Endothelial cell of umbilical vein (primary cell): ENCODE results near the gene POLR2E. TPM values are rescaled to one million over a fixed set of nuclear protein-coding genes. Genes with fewer than 3 reads are reported as not detected.

Experiments
- BruUV-seq: library from RNA; stranded (reverse); fragments of 400-500 nt; replicated peaks from 2 replicates; lab custom pipeline; 2021; lab: Mats Ljungman, UMichigan
- CTCF ChIA-PET: fragments of 300-600, 350-600 bp; sonication (Branson Sonifier 250); formaldehyde crosslinking; loops from one replicate; lab custom pipeline; 2021; ENCODE audit warnings: antibody characterized with exemption, inconsistent platforms; lab: Charles Lee
- POLR2A ChIA-PET: fragments of 300-600, 350-600 bp; sonication (Branson Sonifier 250); formaldehyde crosslinking; loops from one replicate; lab custom pipeline; 2021; ENCODE audit warnings: antibody characterized with exemption, inconsistent platforms; lab: Charles Lee
- DNase-seq: peaks from one replicate; pipeline ENCODE4 v3.0.0-alpha.2; 2011; ENCODE audit warnings: low read depth, low spot score
- FAIRE-seq: peaks from 2 replicates; lab custom pipeline; 2011; peaks lifted over from hg19 to GRCh38; lab: Jason Lieb, UNC
- H2AFZ ChIP-seq: 2 replicates; pipeline ENCODE4 v1.6.0; 2012; ENCODE audit warnings: low read depth, low read length, control low read depth, inconsistent platforms
- H3K27ac ChIP-seq: 2 replicates; pipeline ENCODE4 v1.5.1; 2011; ENCODE audit warnings: low read depth, mild to moderate bottlenecking, control low read depth, low read length, moderate library complexity; ENCODE audit not compliant: insufficient read depth
- H3K27me3 ChIP-seq, 2 experiments: 2 replicates each; pipeline versions ENCODE4 v1.6.0 to v1.6.1; 2011; ENCODE audit warnings: low read length in 2 of 2, mixed read lengths in 1 of 2; ENCODE audit not compliant: control insufficient read depth in 2 of 2, insufficient read depth in 2 of 2
- H3K36me3 ChIP-seq, 2 experiments: 2 replicates in 1 of 2; 3 replicates in 1 of 2; pipeline ENCODE4 v1.5.1; 2011; ENCODE audit warnings: low read length in 2 of 2, mild to moderate bottlenecking in 1 of 2, moderate library complexity in 1 of 2; ENCODE audit not compliant: control insufficient read depth in 2 of 2, insufficient read depth in 2 of 2; ENCODE audit errors: extremely low read depth in 1 of 2
- H3K4me1 ChIP-seq: 3 replicates; pipeline ENCODE4 v1.5.1; 2011; ENCODE audit warnings: mild to moderate bottlenecking, low read length; ENCODE audit not compliant: control insufficient read depth, insufficient read depth; ENCODE audit errors: extremely low read depth
- H3K4me2 ChIP-seq: 2 replicates; pipeline ENCODE4 v1.6.1; 2011; ENCODE audit warnings: low read length, control low read depth, mixed read lengths; ENCODE audit not compliant: insufficient read depth
- H3K4me3 ChIP-seq, 3 experiments: fragments of 200-600 bp in 1 of 3; sonication (generic), shearing (Covaris generic) in 1 of 3; replicated peaks in 1 of 3; 2 replicates each; pipeline ENCODE4 v1.5.1; 2011 to 2016; ENCODE audit warnings: control low read depth in 3 of 3, low read length in 3 of 3, mild to moderate bottlenecking in 2 of 3, inconsistent platforms in 1 of 3, low read depth in 1 of 3, moderate library complexity in 1 of 3; ENCODE audit not compliant: insufficient read depth in 1 of 3
- H3K79me2 ChIP-seq: 2 replicates; pipeline ENCODE4 v1.6.0; 2012; ENCODE audit warnings: low read length, inconsistent platforms; ENCODE audit not compliant: control insufficient read depth, insufficient read depth
- H3K9ac ChIP-seq: replicated peaks from 2 replicates; pipeline ENCODE3; 2011; ENCODE audit warnings: low read length, control low read depth; ENCODE audit not compliant: insufficient read depth; ENCODE audit errors: extremely low read depth
- H3K9me1 ChIP-seq: replicated peaks from 3 replicates; pipeline ENCODE4 v1.6.0; 2011; ENCODE audit warnings: mild to moderate bottlenecking, low read length; ENCODE audit not compliant: control insufficient read depth, insufficient read depth; ENCODE audit errors: extremely low read depth
- H3K9me3 ChIP-seq: replicated peaks from 2 replicates; pipeline ENCODE4 v1.5.1; 2012; ENCODE audit warnings: low read length, inconsistent platforms; ENCODE audit not compliant: control insufficient read depth, insufficient read depth
- H4K20me1 ChIP-seq: replicated peaks from 2 replicates; pipeline ENCODE3; 2011; ENCODE audit warnings: mild to moderate bottlenecking, low read length; ENCODE audit not compliant: control insufficient read depth, insufficient read depth; ENCODE audit errors: extremely low read depth
- EZH2 ChIP-seq: IDR thresholded peaks from 2 replicates; pipeline ENCODE4 v1.6.1; 2012; ENCODE audit warnings: borderline replicate concordance, low read depth, mild to moderate bottlenecking, moderate library complexity, low read length, inconsistent platforms; ENCODE audit not compliant: severe bottlenecking
- FOS ChIP-seq: IDR thresholded peaks from 2 replicates; pipeline ENCODE4 v1.6.1; 2011; ENCODE audit warnings: mild to moderate bottlenecking, low read length, moderate library complexity, borderline replicate concordance; ENCODE audit not compliant: insufficient read depth
- GATA2 ChIP-seq: IDR thresholded peaks from 2 replicates; pipeline ENCODE4 v1.7.0; 2011; ENCODE audit warnings: low read depth, mild to moderate bottlenecking, moderate library complexity, mixed read lengths, low read length; ENCODE audit not compliant: insufficient read length, insufficient read depth
- JUN ChIP-seq: IDR thresholded peaks from 2 replicates; pipeline ENCODE4 v1.6.1; 2011; ENCODE audit warnings: borderline replicate concordance, low read depth; ENCODE audit not compliant: insufficient read length, insufficient read depth
- MYC ChIP-seq: IDR thresholded peaks from one replicate; pipeline ENCODE4 v1.6.1; 2011; ENCODE audit warnings: mild to moderate bottlenecking, low read depth, low read length
- POLR2A ChIP-seq: IDR thresholded peaks from 2 replicates; pipeline ENCODE4 v1.6.1; 2012; ENCODE audit warnings: low read depth, mild to moderate bottlenecking, control low read depth, low read length
- POLR2AphosphoS5 ChIP-seq: IDR thresholded peaks from 2 replicates; pipeline ENCODE4 v1.6.1; 2012; ENCODE audit warnings: low read depth, mild to moderate bottlenecking, control low read depth, low read length, moderate library complexity; ENCODE audit not compliant: insufficient read depth
- dilution Hi-C: fragments of 300-500 bp; cut with MboI; formaldehyde crosslinking; loops from one replicate; pipeline ENCODE4 v1.15.0; 2019; ENCODE audit warnings: low sequenced_read_pairs; ENCODE audit not compliant: extremely low pct_ligation_motif_present
- intact Hi-C: fragments of 100-400 bp; cut with micrococcal nuclease; formaldehyde crosslinking; loops from one replicate; pipeline ENCODE4 v1.10.0; 2022
- polyA plus RNA-seq, 4 experiments: library from polyadenylated mRNA; depleted of rRNA in 3 of 4; stranded (reverse) in 3 of 4; unstranded in 1 of 4; fragments of >200 nt; gene quantifications; 2 replicates each; pipeline versions ENCODE4 v1.2.1 to v1.2.3, GENCODE V29; 2011 to 2012; ENCODE audit warnings: missing spikeins in 1 of 4
- total RNA-seq: library from RNA; stranded (reverse); gene quantifications from 2 replicates; pipeline ENCODE4 v1.2.3, GENCODE V29; 2021
- TF ChIP-seq, protein P1 (sequence below), 2 donors: IDR thresholded peaks; 1 replicate in 1 of 2; 2 replicates in 1 of 2; pipeline ENCODE4 v1.5.1; 2011; ENCODE audit warnings: low read length in 2 of 2, mild to moderate bottlenecking in 2 of 2, moderate library complexity in 2 of 2, control low read depth in 1 of 2, inconsistent platforms in 1 of 2, low read depth in 1 of 2; ENCODE audit not compliant: insufficient read depth in 1 of 2; ENCODE audit errors: extremely low read depth in 1 of 2
- TF ChIP-seq, protein P2 (sequence below): IDR thresholded peaks from 2 replicates; pipeline ENCODE4 v1.6.1; 2011; ENCODE audit not compliant: insufficient read depth, insufficient read length

POLR2E gene
- total and polyA plus RNA-seq, 2 donors (not counting 3 experiments of a cell fraction or from before 2014, with no cell fraction given) = 272 to 344 TPM

DNA sequence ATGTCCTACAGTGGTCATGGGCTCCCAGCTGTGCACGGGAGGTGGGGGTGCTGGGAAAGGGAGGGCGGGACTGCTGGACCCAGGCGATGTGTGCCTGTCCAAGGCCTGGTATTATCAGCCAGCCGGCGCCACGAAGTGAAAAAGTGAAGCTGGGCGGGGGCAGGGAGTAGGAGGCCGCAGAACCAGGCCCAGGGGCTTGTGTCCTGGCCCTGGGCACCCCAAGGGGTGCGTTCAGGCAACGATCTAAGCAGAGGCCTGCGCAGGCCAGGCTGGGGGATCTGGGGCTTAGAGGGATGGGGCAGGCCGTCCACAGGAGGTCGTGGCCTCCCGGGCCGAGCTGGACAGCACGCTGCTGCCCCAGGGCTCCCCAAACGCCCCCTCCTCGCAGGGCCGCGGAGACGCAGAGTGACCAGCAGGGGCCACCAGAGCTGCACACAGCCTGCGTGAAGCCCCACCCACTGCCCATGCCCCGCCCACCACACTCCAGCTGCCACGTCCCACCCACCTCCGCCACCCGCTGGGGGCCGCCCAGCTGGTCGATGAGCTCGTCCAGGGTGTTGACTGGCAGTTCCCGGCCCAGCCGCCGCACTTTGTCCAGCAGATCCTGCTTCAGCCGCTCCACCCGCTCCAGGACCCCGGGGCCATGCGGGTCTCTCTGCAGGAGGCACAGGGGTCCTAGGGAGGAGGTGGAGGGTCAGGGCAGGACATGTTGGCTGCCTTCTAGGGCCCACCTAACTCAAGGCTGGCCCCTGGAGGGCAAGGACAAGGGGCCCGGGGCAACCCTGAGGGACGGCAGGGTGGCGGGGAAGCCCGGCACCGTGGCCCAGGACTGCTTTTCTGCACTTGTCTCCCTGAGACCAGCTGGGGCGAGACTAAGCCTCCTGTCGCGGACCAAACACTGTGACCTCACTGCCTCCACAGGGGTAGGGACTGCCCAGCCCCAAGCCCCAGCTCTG, 18.1 kb upstream of the POLR2E start:
- TF ChIP-seq POLR2AphosphoS5 (peak; percentile 78), POLR2A (peak; percentile 56), GATA2 (no peak), JUN (no peak), MYC (no peak), FOS (no peak), EZH2 (no peak)
- TF ChIP-seq, protein P1, sequence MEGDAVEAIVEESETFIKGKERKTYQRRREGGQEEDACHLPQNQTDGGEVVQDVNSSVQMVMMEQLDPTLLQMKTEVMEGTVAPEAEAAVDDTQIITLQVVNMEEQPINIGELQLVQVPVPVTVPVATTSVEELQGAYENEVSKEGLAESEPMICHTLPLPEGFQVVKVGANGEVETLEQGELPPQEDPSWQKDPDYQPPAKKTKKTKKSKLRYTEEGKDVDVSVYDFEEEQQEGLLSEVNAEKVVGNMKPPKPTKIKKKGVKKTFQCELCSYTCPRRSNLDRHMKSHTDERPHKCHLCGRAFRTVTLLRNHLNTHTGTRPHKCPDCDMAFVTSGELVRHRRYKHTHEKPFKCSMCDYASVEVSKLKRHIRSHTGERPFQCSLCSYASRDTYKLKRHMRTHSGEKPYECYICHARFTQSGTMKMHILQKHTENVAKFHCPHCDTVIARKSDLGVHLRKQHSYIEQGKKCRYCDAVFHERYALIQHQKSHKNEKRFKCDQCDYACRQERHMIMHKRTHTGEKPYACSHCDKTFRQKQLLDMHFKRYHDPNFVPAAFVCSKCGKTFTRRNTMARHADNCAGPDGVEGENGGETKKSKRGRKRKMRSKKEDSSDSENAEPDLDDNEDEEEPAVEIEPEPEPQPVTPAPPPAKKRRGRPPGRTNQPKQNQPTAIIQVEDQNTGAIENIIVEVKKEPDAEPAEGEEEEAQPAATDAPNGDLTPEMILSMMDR (IDR thresholded peaks at IDR 0.05; ENCODE audit: extremely low read depth in 1 of 2, insufficient read depth in 1 of 2, low read depth in 1 of 2, low read length in 2 of 2) = peak; percentile 79 to 94
- TF ChIP-seq, protein P2, sequence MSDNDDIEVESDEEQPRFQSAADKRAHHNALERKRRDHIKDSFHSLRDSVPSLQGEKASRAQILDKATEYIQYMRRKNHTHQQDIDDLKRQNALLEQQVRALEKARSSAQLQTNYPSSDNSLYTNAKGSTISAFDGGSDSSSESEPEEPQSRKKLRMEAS = peak; percentile 13
- no peaks in the 10 kb centered on the region for H3K9me3 ChIP-seq
- no peak overlapping the region for H3K4me3 ChIP-seq
- intact Hi-C loops (loop anchor here (1.0 to 5.0 kb wide), 3 partner anchors 10 to 127 kb away; partner anchors contain the start of gene ATP5F1D), dilution Hi-C loops (no loop called here)
- no peaks in the 10 kb centered on the region for H4K20me1 ChIP-seq
- H3K4me1 ChIP-seq = peaks cover 5% of the 10 kb centered on the region
- no peaks in the 10 kb centered on the region for H3K9me1 ChIP-seq
- no peaks in the 10 kb centered on the region for H3K27me3 ChIP-seq
- H3K4me2 ChIP-seq = no peak overlapping the region
- peaks cover 9 to 46% of the 10 kb centered on the region in 2 experiments for H3K36me3 ChIP-seq
- H3K27ac ChIP-seq = no peak overlapping the region
- POLR2A ChIA-PET = interaction anchor here (0.6 to 0.8 kb wide), 4 partner anchors 10 to 101 kb away, joined by 3 to 7 read pairs (median 5); no protein-coding TSS in a partner anchor
- DNase-seq = peak; percentile 93
- H2AFZ ChIP-seq = no peak overlapping the region
- no TSS peak for BruUV-seq
- CTCF ChIA-PET = interaction anchor here (0.6 to 4.4 kb wide), 37 partner anchors 9 to 156 kb away, joined by 3 to 80 read pairs (median 6); partner anchors contain the start of genes ARHGAP45, ATP5F1D, CIRBP and GPX4
- peak; percentile 81 for FAIRE-seq
- H3K79me2 ChIP-seq = no peaks in the 10 kb centered on the region
- H3K9ac ChIP-seq = no peak overlapping the region
